Measurements from ENCODE around the gene SRSF3. TPM values are rescaled to one million over a fixed set of nuclear protein-coding genes. Genes with fewer than 3 reads are reported as not detected.

Gene SRSF3
- total RNA-seq, 2 experiments from 2014 or later: 550 to 556 TPM

DNA sequence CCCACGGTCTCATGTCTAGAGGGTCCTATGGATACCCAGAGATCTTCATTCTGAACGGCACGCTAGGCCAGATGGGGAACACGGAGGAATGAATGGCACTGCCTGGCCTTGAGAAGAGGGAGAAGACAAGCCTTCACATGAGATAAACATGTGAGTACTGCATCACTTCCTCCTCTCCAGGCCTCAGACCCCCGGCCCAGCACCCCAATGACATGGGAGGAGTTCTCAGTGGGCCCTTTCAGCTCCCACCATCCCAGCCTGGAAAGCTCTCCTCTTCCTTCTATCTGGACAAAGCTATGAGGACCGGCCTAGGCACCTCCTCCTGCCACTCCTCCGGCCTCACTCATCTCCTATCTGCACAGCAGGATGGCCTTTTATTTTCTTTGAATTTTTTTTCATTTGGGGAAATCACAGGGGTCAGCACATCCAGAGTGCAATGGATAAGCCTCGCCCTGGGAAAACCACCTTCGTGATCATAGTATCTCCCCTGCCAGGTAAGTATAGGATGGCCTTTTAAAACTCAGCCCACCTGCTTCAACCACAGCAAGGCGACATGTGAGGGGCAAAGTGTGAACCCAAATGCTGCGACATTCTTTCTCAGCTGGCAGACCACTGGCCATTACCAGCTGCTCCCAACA lies 45.1 kb downstream of the SRSF3 start:
- Histone ChIP-seq H3K27me3 (ENCODE audit: control insufficient read depth in 1 of 2, insufficient read depth in 2 of 2, low read length in 2 of 2) (no peaks in the 10 kb centered on the region), H3K36me3 (ENCODE audit: insufficient read depth, low read length) (no peaks in the 10 kb centered on the region), H3K9me3 (ENCODE audit: control insufficient read depth in 1 of 2, insufficient read depth in 1 of 2, low read length in 2 of 2) (no peaks in the 10 kb centered on the region), H3K27ac (ENCODE audit: low read depth in 1 of 2, low read length in 2 of 2) (no peak overlapping the region), H3K4me3 (ENCODE audit: low read length) (no peak overlapping the region), H3K4me1 (ENCODE audit: insufficient read depth, low read length) (peaks cover 2% of the 10 kb centered on the region)
- Mint-ChIP-seq H3K36me3 (ENCODE audit: low read depth) (no peaks in the 10 kb centered on the region), H3K4me1 (ENCODE audit: low read depth) (no peaks in the 10 kb centered on the region), H3K4me3 (no peak overlapping the region), H3K27ac (no peak overlapping the region), H3K9me3 (no peaks in the 10 kb centered on the region), H3K27me3 (no peaks in the 10 kb centered on the region)
- ATAC-seq (ENCODE audit: poor library complexity) (no peak), DNase-seq (peak in 2 of 14 experiments; percentile 22 to 31)
- TF ChIP-seq, protein P1, sequence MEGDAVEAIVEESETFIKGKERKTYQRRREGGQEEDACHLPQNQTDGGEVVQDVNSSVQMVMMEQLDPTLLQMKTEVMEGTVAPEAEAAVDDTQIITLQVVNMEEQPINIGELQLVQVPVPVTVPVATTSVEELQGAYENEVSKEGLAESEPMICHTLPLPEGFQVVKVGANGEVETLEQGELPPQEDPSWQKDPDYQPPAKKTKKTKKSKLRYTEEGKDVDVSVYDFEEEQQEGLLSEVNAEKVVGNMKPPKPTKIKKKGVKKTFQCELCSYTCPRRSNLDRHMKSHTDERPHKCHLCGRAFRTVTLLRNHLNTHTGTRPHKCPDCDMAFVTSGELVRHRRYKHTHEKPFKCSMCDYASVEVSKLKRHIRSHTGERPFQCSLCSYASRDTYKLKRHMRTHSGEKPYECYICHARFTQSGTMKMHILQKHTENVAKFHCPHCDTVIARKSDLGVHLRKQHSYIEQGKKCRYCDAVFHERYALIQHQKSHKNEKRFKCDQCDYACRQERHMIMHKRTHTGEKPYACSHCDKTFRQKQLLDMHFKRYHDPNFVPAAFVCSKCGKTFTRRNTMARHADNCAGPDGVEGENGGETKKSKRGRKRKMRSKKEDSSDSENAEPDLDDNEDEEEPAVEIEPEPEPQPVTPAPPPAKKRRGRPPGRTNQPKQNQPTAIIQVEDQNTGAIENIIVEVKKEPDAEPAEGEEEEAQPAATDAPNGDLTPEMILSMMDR (IDR thresholded peaks at IDR 0.05): no peak
- intact Hi-C loops (cut with DNase I, micrococcal nuclease): no loop called here
- ChIA-PET POLR2A (no interaction called here), CTCF (no interaction called here)

DNA sequence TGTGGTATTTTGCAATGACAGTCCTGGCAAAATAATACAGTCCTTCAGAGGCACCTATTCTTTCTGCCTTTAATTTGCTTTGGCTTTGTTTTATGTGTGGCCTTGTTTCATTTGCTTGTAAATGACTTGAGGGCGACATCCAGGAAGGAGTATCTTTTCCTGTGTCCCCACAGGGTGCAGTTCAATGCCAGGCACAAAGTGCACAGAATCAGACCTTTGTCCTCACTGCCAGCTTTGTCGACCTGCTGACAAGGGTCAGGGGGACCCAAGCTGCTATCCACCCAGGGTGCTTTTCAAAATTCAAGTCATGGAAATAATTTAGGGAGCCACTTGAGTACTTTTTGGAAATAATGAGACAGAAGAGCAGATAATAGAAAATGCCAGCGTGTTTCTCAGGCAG lies 47.4 kb downstream of the SRSF3 start:
- DNase-seq: no peak
- TF ChIP-seq, protein P1 (IDR thresholded peaks at IDR 0.05): no peak
- intact Hi-C loops (cut with DNase I, micrococcal nuclease): no loop called here
- no peak overlapping the region for H3K27ac ChIP-seq (ENCODE audit: low read depth in 1 of 2, low read length in 2 of 2)
- H3K9me3 ChIP-seq (ENCODE audit: control insufficient read depth in 1 of 2, insufficient read depth in 1 of 2, low read length in 2 of 2): no peaks in the 10 kb centered on the region
- H3K4me3 ChIP-seq (ENCODE audit: low read length): no peak overlapping the region
- ATAC-seq (ENCODE audit: poor library complexity): no peak
- Mint-ChIP-seq H3K36me3 (ENCODE audit: low read depth) (no peaks in the 10 kb centered on the region), H3K27ac (no peak overlapping the region), H3K9me3 (no peaks in the 10 kb centered on the region), H3K4me3 (no peak overlapping the region), H3K4me1 (ENCODE audit: low read depth) (no peaks in the 10 kb centered on the region), H3K27me3 (no peaks in the 10 kb centered on the region)
- ChIA-PET CTCF (no interaction called here), POLR2A (no interaction called here)
- H3K4me1 ChIP-seq (ENCODE audit: insufficient read depth, low read length): peaks cover 2% of the 10 kb centered on the region
- no peaks in the 10 kb centered on the region for H3K36me3 ChIP-seq (ENCODE audit: insufficient read depth, low read length)
- no peaks in the 10 kb centered on the region for H3K27me3 ChIP-seq (ENCODE audit: control insufficient read depth in 1 of 2, insufficient read depth in 2 of 2, low read length in 2 of 2)

DNA sequence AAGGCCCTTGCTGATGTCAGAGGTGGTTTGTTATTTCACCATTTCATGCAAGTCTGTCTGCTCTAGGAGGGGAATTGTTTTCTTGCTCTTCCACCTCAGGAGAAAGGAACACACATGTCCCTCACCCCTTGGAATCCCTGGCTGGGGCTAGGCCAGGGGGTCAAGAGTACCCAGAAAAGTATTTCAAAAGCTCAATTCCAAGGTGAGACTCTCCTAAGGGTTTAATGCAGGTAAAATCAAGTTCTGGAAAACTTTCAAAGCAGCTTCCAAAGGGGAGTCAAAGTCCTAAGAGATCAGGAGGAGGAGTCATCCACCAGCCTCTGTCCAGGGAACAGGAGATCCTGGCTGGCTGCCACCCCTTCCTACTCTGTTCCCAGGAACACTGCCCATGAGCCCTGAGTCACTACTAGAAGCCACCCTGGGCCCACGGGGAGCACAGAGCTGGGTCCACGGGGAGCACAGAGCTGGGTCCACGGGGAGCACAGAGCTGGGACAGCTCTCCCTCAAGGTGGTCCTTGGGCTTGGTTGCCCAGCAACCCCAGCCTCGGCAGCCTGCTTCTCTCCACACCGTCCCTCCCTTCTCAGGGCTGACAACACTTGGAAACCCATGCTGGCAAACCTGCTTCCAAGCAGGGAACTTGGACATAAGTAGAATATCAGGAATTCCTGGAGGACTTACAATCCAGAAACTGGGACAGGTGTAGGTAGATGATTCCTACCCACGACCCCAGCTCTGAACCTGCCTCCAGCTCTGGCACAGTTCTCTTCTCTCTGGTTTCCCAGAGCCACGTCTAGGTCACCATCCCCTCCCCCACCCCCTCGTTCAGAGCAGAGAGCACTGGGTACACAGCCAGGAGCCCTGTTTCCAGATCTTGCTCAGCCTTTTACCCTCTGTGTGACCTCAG lies 49.0 kb downstream of the SRSF3 start:
- H3K4me1 ChIP-seq (ENCODE audit: insufficient read depth, low read length): peaks cover 2% of the 10 kb centered on the region
- intact Hi-C loops (cut with DNase I, micrococcal nuclease): no loop called here
- H3K36me3 Mint-ChIP-seq (ENCODE audit: low read depth): no peaks in the 10 kb centered on the region

More for the DNA sequence above, 49.0 kb downstream of the SRSF3 start:
- TF ChIP-seq, protein P1 (IDR thresholded peaks at IDR 0.05): no peak
- ATAC-seq (ENCODE audit: poor library complexity): no peak
- Histone ChIP-seq H3K27me3 (ENCODE audit: control insufficient read depth in 1 of 2, insufficient read depth in 2 of 2, low read length in 2 of 2) (no peaks in the 10 kb centered on the region), H3K4me3 (ENCODE audit: low read length) (no peak overlapping the region), H3K36me3 (ENCODE audit: insufficient read depth, low read length) (no peaks in the 10 kb centered on the region), H3K27ac (ENCODE audit: low read depth in 1 of 2, low read length in 2 of 2) (no peak overlapping the region), H3K9me3 (ENCODE audit: control insufficient read depth in 1 of 2, insufficient read depth in 1 of 2, low read length in 2 of 2) (no peaks in the 10 kb centered on the region)
- ChIA-PET CTCF (interaction anchor here (1.2 kb wide), 1 partner anchor 112 kb away, joined by 3 read pairs; no protein-coding TSS in a partner anchor), POLR2A (no interaction called here)
- H3K27ac Mint-ChIP-seq: no peak overlapping the region
- H3K27me3 Mint-ChIP-seq: no peaks in the 10 kb centered on the region
- DNase-seq: no peak
- H3K4me3 Mint-ChIP-seq: no peak overlapping the region
- H3K4me1 Mint-ChIP-seq (ENCODE audit: low read depth): no peaks in the 10 kb centered on the region
- no peaks in the 10 kb centered on the region for H3K9me3 Mint-ChIP-seq
